Ishikawa (cell line): ENCODE results near the gene SLC17A9.

ENCODE experiments used
- FOXM1 ChIP-seq: IDR thresholded peaks from 2 replicates; pipeline ENCODE4 v1.6.1; 2012; ENCODE audit warnings: low read depth, borderline replicate concordance
- TF ChIP-seq, protein P1 (sequence below): IDR thresholded peaks from 2 replicates; pipeline ENCODE4 v1.6.1; 2012; ENCODE audit warnings: low read depth, mild to moderate bottlenecking
- TF ChIP-seq, protein P2 (sequence below): IDR thresholded peaks from 2 replicates; pipeline ENCODE4 v1.6.1; 2012

DNA sequence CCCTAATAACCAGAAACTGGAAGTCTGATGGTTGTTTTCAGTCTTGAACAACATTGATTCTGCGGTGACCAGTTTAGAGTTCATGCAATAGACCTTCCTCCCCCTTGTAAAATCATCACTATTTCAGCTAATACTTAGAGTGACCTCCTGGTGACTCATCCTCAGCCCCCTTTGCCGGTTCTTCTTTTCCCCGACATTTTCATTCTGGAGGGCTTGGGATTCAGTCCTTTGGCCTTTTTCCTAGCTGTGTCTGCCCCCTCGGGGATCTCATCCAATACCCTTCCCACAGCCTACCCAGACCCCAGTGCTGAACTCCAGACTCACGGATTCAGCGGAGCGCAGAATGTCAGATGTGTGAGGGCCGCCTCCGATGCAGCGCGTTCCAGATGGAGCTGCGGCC lies 61.8 kb downstream of the SLC17A9 start:
- TF ChIP-seq, protein P1, sequence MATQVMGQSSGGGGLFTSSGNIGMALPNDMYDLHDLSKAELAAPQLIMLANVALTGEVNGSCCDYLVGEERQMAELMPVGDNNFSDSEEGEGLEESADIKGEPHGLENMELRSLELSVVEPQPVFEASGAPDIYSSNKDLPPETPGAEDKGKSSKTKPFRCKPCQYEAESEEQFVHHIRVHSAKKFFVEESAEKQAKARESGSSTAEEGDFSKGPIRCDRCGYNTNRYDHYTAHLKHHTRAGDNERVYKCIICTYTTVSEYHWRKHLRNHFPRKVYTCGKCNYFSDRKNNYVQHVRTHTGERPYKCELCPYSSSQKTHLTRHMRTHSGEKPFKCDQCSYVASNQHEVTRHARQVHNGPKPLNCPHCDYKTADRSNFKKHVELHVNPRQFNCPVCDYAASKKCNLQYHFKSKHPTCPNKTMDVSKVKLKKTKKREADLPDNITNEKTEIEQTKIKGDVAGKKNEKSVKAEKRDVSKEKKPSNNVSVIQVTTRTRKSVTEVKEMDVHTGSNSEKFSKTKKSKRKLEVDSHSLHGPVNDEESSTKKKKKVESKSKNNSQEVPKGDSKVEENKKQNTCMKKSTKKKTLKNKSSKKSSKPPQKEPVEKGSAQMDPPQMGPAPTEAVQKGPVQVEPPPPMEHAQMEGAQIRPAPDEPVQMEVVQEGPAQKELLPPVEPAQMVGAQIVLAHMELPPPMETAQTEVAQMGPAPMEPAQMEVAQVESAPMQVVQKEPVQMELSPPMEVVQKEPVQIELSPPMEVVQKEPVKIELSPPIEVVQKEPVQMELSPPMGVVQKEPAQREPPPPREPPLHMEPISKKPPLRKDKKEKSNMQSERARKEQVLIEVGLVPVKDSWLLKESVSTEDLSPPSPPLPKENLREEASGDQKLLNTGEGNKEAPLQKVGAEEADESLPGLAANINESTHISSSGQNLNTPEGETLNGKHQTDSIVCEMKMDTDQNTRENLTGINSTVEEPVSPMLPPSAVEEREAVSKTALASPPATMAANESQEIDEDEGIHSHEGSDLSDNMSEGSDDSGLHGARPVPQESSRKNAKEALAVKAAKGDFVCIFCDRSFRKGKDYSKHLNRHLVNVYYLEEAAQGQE: no peak
- TF ChIP-seq, protein P2, sequence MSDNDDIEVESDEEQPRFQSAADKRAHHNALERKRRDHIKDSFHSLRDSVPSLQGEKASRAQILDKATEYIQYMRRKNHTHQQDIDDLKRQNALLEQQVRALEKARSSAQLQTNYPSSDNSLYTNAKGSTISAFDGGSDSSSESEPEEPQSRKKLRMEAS: no peak
- no peak for TF ChIP-seq FOXM1
